ENCODE results near the gene AGTR1. TPM values are rescaled to one million over a fixed set of nuclear protein-coding genes. Genes with fewer than 3 reads are reported as not detected.

AGTR1 gene
- total RNA-seq, 4 donors from 2014 or later = 11.0 to 28.2 (median 21.8) TPM

- no peak for DNase-seq
- no peak for TF ChIP-seq POLR2A (IDR thresholded peaks at IDR 0.05)
- TF ChIP-seq, protein P1, sequence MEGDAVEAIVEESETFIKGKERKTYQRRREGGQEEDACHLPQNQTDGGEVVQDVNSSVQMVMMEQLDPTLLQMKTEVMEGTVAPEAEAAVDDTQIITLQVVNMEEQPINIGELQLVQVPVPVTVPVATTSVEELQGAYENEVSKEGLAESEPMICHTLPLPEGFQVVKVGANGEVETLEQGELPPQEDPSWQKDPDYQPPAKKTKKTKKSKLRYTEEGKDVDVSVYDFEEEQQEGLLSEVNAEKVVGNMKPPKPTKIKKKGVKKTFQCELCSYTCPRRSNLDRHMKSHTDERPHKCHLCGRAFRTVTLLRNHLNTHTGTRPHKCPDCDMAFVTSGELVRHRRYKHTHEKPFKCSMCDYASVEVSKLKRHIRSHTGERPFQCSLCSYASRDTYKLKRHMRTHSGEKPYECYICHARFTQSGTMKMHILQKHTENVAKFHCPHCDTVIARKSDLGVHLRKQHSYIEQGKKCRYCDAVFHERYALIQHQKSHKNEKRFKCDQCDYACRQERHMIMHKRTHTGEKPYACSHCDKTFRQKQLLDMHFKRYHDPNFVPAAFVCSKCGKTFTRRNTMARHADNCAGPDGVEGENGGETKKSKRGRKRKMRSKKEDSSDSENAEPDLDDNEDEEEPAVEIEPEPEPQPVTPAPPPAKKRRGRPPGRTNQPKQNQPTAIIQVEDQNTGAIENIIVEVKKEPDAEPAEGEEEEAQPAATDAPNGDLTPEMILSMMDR (IDR thresholded peaks at IDR 0.05) = no peak
- H3K4me1 ChIP-seq = no peaks in the 10 kb centered on the region
- H3K9me3 ChIP-seq = no peaks in the 10 kb centered on the region
- no peak overlapping the region for H3K4me3 ChIP-seq (replicated peaks in 1 of 3)
- no peaks in the 10 kb centered on the region for H3K27me3 ChIP-seq
- intact Hi-C loops (cut with DNase I) = no loop called here
- WGBS, 2 donors = 80 to 82% methylated on average over 3 of the region's 3 CpGs
- H3K27ac ChIP-seq = no peak overlapping the region
- no peaks in the 10 kb centered on the region for H3K36me3 ChIP-seq
These were observed 38.4 kb downstream of the AGTR1 start for GRCh38 chr3:148736086-148736485.

- no peak for DNase-seq
- 82 to 94% methylated on average over 2 of the region's 2 CpGs for WGBS, 2 donors
- H3K4me3 ChIP-seq (replicated peaks in 1 of 3) = no peak overlapping the region
- intact Hi-C loops (cut with DNase I) = no loop called here
- H3K36me3 ChIP-seq = no peaks in the 10 kb centered on the region
- no peak overlapping the region for H3K27ac ChIP-seq
- H3K27me3 ChIP-seq = no peaks in the 10 kb centered on the region
- TF ChIP-seq POLR2A (IDR thresholded peaks at IDR 0.05) = no peak
- TF ChIP-seq, protein P1 (IDR thresholded peaks at IDR 0.05) = no peak
- no peaks in the 10 kb centered on the region for H3K9me3 ChIP-seq
- H3K4me1 ChIP-seq = no peaks in the 10 kb centered on the region
These were observed 39.4 kb downstream of the AGTR1 start for GRCh38 chr3:148737104-148737530.

DNA sequence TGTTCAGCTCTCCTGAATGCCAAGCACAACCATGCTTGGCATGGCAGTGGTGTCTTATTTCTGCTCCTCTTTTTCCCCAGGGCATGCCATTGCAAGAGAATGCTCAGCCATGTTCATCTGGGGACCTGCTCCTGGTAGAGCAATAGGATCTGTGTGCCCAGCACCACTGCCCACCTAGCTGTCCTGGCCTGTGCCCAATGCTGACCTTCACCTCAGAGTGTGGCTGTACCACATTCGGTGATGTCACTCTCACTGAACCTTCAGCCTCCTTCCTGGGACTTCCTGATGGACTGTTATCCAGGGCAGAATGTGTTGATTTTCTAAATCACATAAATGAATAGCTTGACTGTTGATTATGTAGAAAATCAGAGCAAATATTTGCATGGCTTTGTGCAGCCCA is 42.0 kb downstream of the AGTR1 start:
- no peak overlapping the region for H3K4me3 ChIP-seq (replicated peaks in 1 of 3)
- TF ChIP-seq POLR2A (IDR thresholded peaks at IDR 0.05) = no peak
- TF ChIP-seq, protein P1 (IDR thresholded peaks at IDR 0.05) = no peak
- 73 to 89% methylated on average over 1 of the region's 1 CpG for WGBS, 2 donors

GRCh38 chr3:148740291-148740690 is 42.6 kb downstream of the AGTR1 start:
- Histone ChIP-seq H3K27ac (no peak overlapping the region), H3K9me3 (no peaks in the 10 kb centered on the region), H3K4me1 (no peaks in the 10 kb centered on the region), H3K27me3 (no peaks in the 10 kb centered on the region), H3K4me3 (replicated peaks in 1 of 3) (no peak overlapping the region), H3K36me3 (no peaks in the 10 kb centered on the region)
- TF ChIP-seq POLR2A (IDR thresholded peaks at IDR 0.05) = no peak
- TF ChIP-seq, protein P1 (IDR thresholded peaks at IDR 0.05) = no peak
- no peak for DNase-seq
- intact Hi-C loops (cut with DNase I) = no loop called here
- WGBS, 2 donors = 83 to 85% methylated on average over 2 of the region's 2 CpGs

More for the DNA sequence above, 42.0 kb downstream of the AGTR1 start:
- no peaks in the 10 kb centered on the region for H3K36me3 ChIP-seq
- intact Hi-C loops (cut with DNase I) = no loop called here
- DNase-seq = no peak
- no peaks in the 10 kb centered on the region for H3K9me3 ChIP-seq
- H3K4me1 ChIP-seq = no peaks in the 10 kb centered on the region
- no peak overlapping the region for H3K27ac ChIP-seq
- H3K27me3 ChIP-seq = no peaks in the 10 kb centered on the region

GRCh38 chr3:148741219-148741618 is 43.5 kb downstream of the AGTR1 start:
- Histone ChIP-seq H3K4me3 (replicated peaks in 1 of 3) (no peak overlapping the region), H3K36me3 (no peaks in the 10 kb centered on the region), H3K27ac (no peak overlapping the region), H3K9me3 (no peaks in the 10 kb centered on the region), H3K27me3 (no peaks in the 10 kb centered on the region), H3K4me1 (no peaks in the 10 kb centered on the region)
- WGBS, 2 donors = 94 to 96% methylated on average over 10 of the region's 10 CpGs
- no peak for TF ChIP-seq POLR2A (IDR thresholded peaks at IDR 0.05)
- TF ChIP-seq, protein P1 (IDR thresholded peaks at IDR 0.05) = no peak
- intact Hi-C loops (cut with DNase I) = no loop called here
- no peak for DNase-seq
